K562 (cell line): ENCODE measurements around the gene CDHR1. TPM values are rescaled to one million over a fixed set of nuclear protein-coding genes. Genes with fewer than 3 reads are reported as not detected.

Source experiments
- AFF4 ChIP-seq: sonication (generic); formaldehyde crosslinking; IDR thresholded peaks from 2 replicates; pipeline ENCODE4 v1.8.0; 2023; ENCODE audit warnings: mild to moderate bottlenecking, missing genetic modification reagents
- BRCA1 ChIP-seq, 2 experiments: fragments of 450-650 bp in 1 of 2; sonication (generic) in 1 of 2; formaldehyde crosslinking in 1 of 2; IDR thresholded peaks; 2 replicates each; pipeline versions ENCODE4 v1.5.0 to v1.6.1; 2017 to 2020; ENCODE audit warnings: mild to moderate bottlenecking in 1 of 2, missing genetic modification reagents in 1 of 2
- FOXA3 ChIP-seq, 2 experiments: fragments of 450-650 bp in 1 of 2; sonication (generic) in 1 of 2; formaldehyde crosslinking; IDR thresholded peaks in 1 of 2; conservative IDR thresholded peaks in 1 of 2; 2 replicates each; pipeline versions ENCODE4 v1.4.0 to v1.8.0; 2020 to 2022; ENCODE audit warnings: mild to moderate bottlenecking in 2 of 2, missing genetic modification reagents in 1 of 2
- GABPB2 ChIP-seq: fragments of 250-450 bp; sonication (Bioruptor Pico); conservative IDR thresholded peaks from 2 replicates; pipeline ENCODE4 v1.5.1; 2021; ENCODE audit warnings: mild to moderate bottlenecking
- GTF2F1 ChIP-seq: IDR thresholded peaks from 2 replicates; pipeline ENCODE4 v1.6.1; 2011; ENCODE audit warnings: low read depth, low read length, improper control_type of control experiment
- HDAC1 ChIP-seq, 2 experiments: fragments of 450-650 bp; IDR thresholded peaks; 2 replicates each; pipeline ENCODE4 v1.6.1; 2016 to 2017; ENCODE audit warnings: inconsistent platforms in 1 of 2, mild to moderate bottlenecking in 1 of 2, moderate library complexity in 1 of 2
- KAT7 ChIP-seq: sonication (generic); formaldehyde crosslinking; IDR thresholded peaks from 2 replicates; pipeline ENCODE4 v1.8.0; 2022; ENCODE audit warnings: missing genetic modification reagents, mild to moderate bottlenecking, borderline replicate concordance
- MCM5 ChIP-seq: fragments of 450-650 bp; IDR thresholded peaks from 2 replicates; pipeline ENCODE4 v1.6.1; 2016; ENCODE audit warnings: low read depth
- MEF2A ChIP-seq: IDR thresholded peaks from 2 replicates; pipeline ENCODE4 v1.6.1; 2011; ENCODE audit warnings: low read depth, mild to moderate bottlenecking, low read length, moderate library complexity; ENCODE audit not compliant: control insufficient read depth
- MIER1 ChIP-seq: fragments of 450-650 bp; IDR thresholded peaks from 2 replicates; pipeline ENCODE4 v1.6.1; 2016; ENCODE audit warnings: antibody characterized with exemption, mild to moderate bottlenecking, low read depth
- NR1H2 ChIP-seq: sonication (generic); formaldehyde crosslinking; IDR thresholded peaks from 2 replicates; pipeline ENCODE4 v1.4.0; 2020; ENCODE audit warnings: mild to moderate bottlenecking, missing genetic modification reagents
- SMARCC2 ChIP-seq: fragments of 450-650 bp; IDR thresholded peaks from 2 replicates; pipeline ENCODE4 v1.6.1; 2017; ENCODE audit warnings: antibody characterized with exemption, moderate library complexity, mild to moderate bottlenecking, low read depth
- SRSF1 ChIP-seq: fragments of 200-400 bp; formaldehyde crosslinking; IDR thresholded peaks from 2 replicates; pipeline ENCODE4 v1.6.1; 2017; ENCODE audit warnings: mild to moderate bottlenecking, low read depth, low read length, moderate library complexity
- TEAD2 ChIP-seq: fragments of 450-650 bp; IDR thresholded peaks from 2 replicates; pipeline ENCODE4 v1.6.1; 2016; ENCODE audit warnings: missing genetic modification characterization, control low read depth, missing compliant biosample characterization
- ZBTB7A ChIP-seq: IDR thresholded peaks from 2 replicates; pipeline ENCODE4 v1.6.1; 2011; ENCODE audit warnings: low read depth, mild to moderate bottlenecking, low read length, moderate library complexity, borderline replicate concordance; ENCODE audit not compliant: control insufficient read depth
- ZBTB8A ChIP-seq: fragments of 450-650 bp; IDR thresholded peaks from 2 replicates; pipeline ENCODE4 v1.6.1; 2018; ENCODE audit warnings: mild to moderate bottlenecking, moderate library complexity; ENCODE audit not compliant: partially characterized antibody
- ZNF143 ChIP-seq: sonication (generic); formaldehyde crosslinking; IDR thresholded peaks from 2 replicates; pipeline ENCODE4 v1.9.0; 2022; ENCODE audit warnings: mild to moderate bottlenecking, missing genetic modification reagents
- ZNF277 ChIP-seq: fragments of 250-450 bp; sonication (Bioruptor Pico); IDR thresholded peaks from 2 replicates; pipeline ENCODE4 v1.8.0; 2022; ENCODE audit warnings: inconsistent platforms, mild to moderate bottlenecking, moderate library complexity, borderline replicate concordance
- ZNF444 ChIP-seq: fragments of 250-450 bp; sonication (Bioruptor Pico); IDR thresholded peaks from 2 replicates; pipeline ENCODE4 v1.4.0; 2020; ENCODE audit warnings: mild to moderate bottlenecking, moderate library complexity
- ZNF551 ChIP-seq: fragments of 250-450 bp; sonication (Bioruptor Pico); IDR thresholded peaks from 2 replicates; pipeline ENCODE4 v1.5.0; 2021; ENCODE audit warnings: mild to moderate bottlenecking, moderate library complexity
- ZNF561 ChIP-seq: fragments of 450-650 bp; formaldehyde crosslinking; conservative IDR thresholded peaks from 2 replicates; pipeline ENCODE4 v1.4.0; 2020; ENCODE audit warnings: mild to moderate bottlenecking, moderate library complexity
- polyA plus RNA-seq, 8 experiments: library from polyadenylated mRNA; depleted of rRNA in 4 of 8; stranded (reverse) in 5 of 8; unstranded in 3 of 8; fragments of >200 nt; fragmentation: Nextera tagmentation in 2 of 8; fragmentation: Illumina TruSeq in 1 of 8; extraction: Ambion mirVana in 2 of 8; extraction: Trizol in 1 of 8; gene quantifications; 2 replicates each; pipeline versions ENCODE4 v1.2.1 to v1.2.3, GENCODE V29; 2011 to 2014; ENCODE audit warnings: inconsistent platforms in 1 of 8, missing spikeins in 1 of 8
- total RNA-seq, 7 experiments: library from RNA; depleted of rRNA in 6 of 7; stranded (reverse); fragments of >200 nt in 6 of 7; fragmentation: Illumina TruSeq in 2 of 7; extraction: Trizol in 2 of 7; gene quantifications; 2 replicates each; pipeline versions ENCODE4 v1.2.1 to v1.2.3, GENCODE V29; 2011 to 2021; ENCODE audit warnings: low replicate concordance in 1 of 7
- TF ChIP-seq, protein P1 (sequence below), 2 experiments: IDR thresholded peaks in 1 of 2; conservative IDR thresholded peaks in 1 of 2; 2 replicates each; pipeline ENCODE4 v1.6.1; 2016; ENCODE audit warnings: low read depth in 2 of 2, mild to moderate bottlenecking in 1 of 2, missing compliant biosample characterization in 1 of 2, missing genetic modification characterization in 1 of 2, moderate library complexity in 1 of 2

The CDHR1 gene
- total and polyA plus RNA-seq, 9 of the 15 experiments (the other 6 are each of a cell fraction or from before 2014, with no cell fraction given) = 0.03 to 0.99 (median 0.20) TPM

DNA sequence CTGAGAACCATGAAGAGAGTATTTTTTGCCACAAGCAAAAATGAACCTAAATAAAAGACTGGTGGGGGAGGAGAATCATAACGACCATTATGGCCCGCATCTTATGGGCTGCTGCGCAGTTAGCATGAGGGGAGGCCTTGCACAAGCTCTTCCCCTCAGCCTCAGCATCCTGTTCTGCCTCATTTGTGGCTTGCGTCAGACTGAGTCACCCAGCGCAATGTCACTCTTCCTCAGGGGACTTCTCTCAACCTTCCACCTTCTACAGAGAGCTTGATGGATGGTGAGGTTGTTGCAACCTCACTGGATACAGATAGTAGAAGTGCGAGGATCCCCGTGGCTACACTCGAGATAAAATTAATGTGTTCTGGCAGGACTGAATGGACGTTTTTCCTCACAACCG is 37.6 kb upstream of the CDHR1 start (continued):
- TF ChIP-seq, protein P1, sequence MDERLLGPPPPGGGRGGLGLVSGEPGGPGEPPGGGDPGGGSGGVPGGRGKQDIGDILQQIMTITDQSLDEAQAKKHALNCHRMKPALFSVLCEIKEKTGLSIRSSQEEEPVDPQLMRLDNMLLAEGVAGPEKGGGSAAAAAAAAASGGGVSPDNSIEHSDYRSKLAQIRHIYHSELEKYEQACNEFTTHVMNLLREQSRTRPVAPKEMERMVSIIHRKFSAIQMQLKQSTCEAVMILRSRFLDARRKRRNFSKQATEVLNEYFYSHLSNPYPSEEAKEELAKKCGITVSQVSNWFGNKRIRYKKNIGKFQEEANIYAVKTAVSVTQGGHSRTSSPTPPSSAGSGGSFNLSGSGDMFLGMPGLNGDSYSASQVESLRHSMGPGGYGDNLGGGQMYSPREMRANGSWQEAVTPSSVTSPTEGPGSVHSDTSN (CRISPR knock-in tag; IDR thresholded peaks at IDR 0.05; ENCODE audit: low read depth) = no peak
- TF ChIP-seq, protein P1 (tag; conservative IDR thresholded peaks at IDR 0.05; ENCODE audit: low read depth) = peak; percentile 50; the same call in 1 of the 2 replicates
- TF ChIP-seq ZNF143 (CRISPR knock-in tag) = no peak
- TF ChIP-seq GABPB2 (CRISPR knock-in tag) = no peak
- TF ChIP-seq AFF4 (CRISPR knock-in tag) = no peak
- no peak for TF ChIP-seq MIER1
- no peak for TF ChIP-seq FOXA3 (CRISPR knock-in tag; conservative IDR thresholded peaks at IDR 0.05 in 1 of 2, IDR thresholded peaks at IDR 0.05 in 1 of 2)
- no peak for TF ChIP-seq SRSF1
- TF ChIP-seq TEAD2 = no peak
- no peak for TF ChIP-seq MEF2A
- no peak for TF ChIP-seq HDAC1 (IDR thresholded peaks at IDR 0.05)
- no peak for TF ChIP-seq ZBTB7A
- no peak for TF ChIP-seq ZNF551
- no peak for TF ChIP-seq GTF2F1
- no peak for TF ChIP-seq KAT7 (CRISPR knock-in tag)
- no peak for TF ChIP-seq ZNF277
- TF ChIP-seq BRCA1 (IDR thresholded peaks at IDR 0.05) = no peak
- no peak for TF ChIP-seq BRCA1 (CRISPR knock-in tag; IDR thresholded peaks at IDR 0.05)
- no peak for TF ChIP-seq ZNF444 (CRISPR knock-in tag)
- TF ChIP-seq SMARCC2 = no peak
- TF ChIP-seq MCM5 = no peak
- TF ChIP-seq ZNF561 (CRISPR knock-in tag) = no peak
- TF ChIP-seq ZBTB8A = no peak
- no peak for TF ChIP-seq NR1H2 (CRISPR knock-in tag)
